ENCODE measurements around the gene INPP4A.

INPP4A gene

GRCh38 chr2:98470851-98471255 lies 26.2 kb downstream of the INPP4A start:
- TF ChIP-seq OSR1 (CRISPR knock-in tag; IDR thresholded peaks at IDR 0.05): no peak
- ATAC-seq: no peak

GRCh38 chr2:98471402-98472131 lies 26.9 kb downstream of the INPP4A start:
- TF ChIP-seq ZNF70 (CRISPR knock-in tag; IDR thresholded peaks at IDR 0.05): no peak
- TF ChIP-seq ZNF565 (CRISPR knock-in tag; conservative IDR thresholded peaks at IDR 0.05; ENCODE audit: low read depth): no peak
- no peak for TF ChIP-seq TSHZ2 (CRISPR knock-in tag; IDR thresholded peaks at IDR 0.05)
- no peak for TF ChIP-seq POU6F1 (CRISPR knock-in tag; IDR thresholded peaks at IDR 0.05; ENCODE audit: borderline replicate concordance, low read depth)
- no peak for TF ChIP-seq PPARA (CRISPR knock-in tag; IDR thresholded peaks at IDR 0.05; ENCODE audit: borderline replicate concordance)
- TF ChIP-seq OSR1 (CRISPR knock-in tag; IDR thresholded peaks at IDR 0.05): no peak
- no peak for TF ChIP-seq TOX (CRISPR knock-in tag; IDR thresholded peaks at IDR 0.05; ENCODE audit: borderline replicate concordance)
- TF ChIP-seq RARB (CRISPR knock-in tag; IDR thresholded peaks at IDR 0.05): no peak
- no peak for TF ChIP-seq ZC3H10 (CRISPR knock-in tag; IDR thresholded peaks at IDR 0.05)
- no peak for TF ChIP-seq SNAI2 (CRISPR knock-in tag; IDR thresholded peaks at IDR 0.05)
- TF ChIP-seq CSDC2 (CRISPR knock-in tag; IDR thresholded peaks at IDR 0.05): no peak
- no peak for TF ChIP-seq ZNF8 (CRISPR knock-in tag; IDR thresholded peaks at IDR 0.05)
- TF ChIP-seq PATZ1 (CRISPR knock-in tag; IDR thresholded peaks at IDR 0.05; ENCODE audit: borderline replicate concordance): no peak
- TF ChIP-seq GLIS3 (CRISPR knock-in tag; IDR thresholded peaks at IDR 0.05): no peak
- no peak for TF ChIP-seq ZFP3 (CRISPR knock-in tag; IDR thresholded peaks at IDR 0.05)
- no peak for TF ChIP-seq ARNTL (CRISPR knock-in tag; IDR thresholded peaks at IDR 0.05; ENCODE audit: borderline replicate concordance, low read depth)
- TF ChIP-seq TCF4 (CRISPR knock-in tag; IDR thresholded peaks at IDR 0.05; ENCODE audit: borderline replicate concordance): no peak
- no peak for TF ChIP-seq ISL1 (CRISPR knock-in tag; IDR thresholded peaks at IDR 0.05)
- TF ChIP-seq ESRRG (CRISPR knock-in tag; IDR thresholded peaks at IDR 0.05): no peak
- no peak for TF ChIP-seq BACH2 (CRISPR knock-in tag; IDR thresholded peaks at IDR 0.05; ENCODE audit: borderline replicate concordance)
- ATAC-seq: no peak

GRCh38 chr2:98472132-98472650 lies 27.5 kb downstream of the INPP4A start:
- peak; percentile 45; the same call in 2 of the 3 replicates for ATAC-seq
- TF ChIP-seq ESRRG (CRISPR knock-in tag; IDR thresholded peaks at IDR 0.05) (no peak), TCF4 (CRISPR knock-in tag; IDR thresholded peaks at IDR 0.05; ENCODE audit: borderline replicate concordance) (no peak; the same call in 1 of the 2 replicates), ZNF8 (CRISPR knock-in tag; IDR thresholded peaks at IDR 0.05) (no peak), TSHZ2 (CRISPR knock-in tag; IDR thresholded peaks at IDR 0.05) (no peak), PPARA (CRISPR knock-in tag; IDR thresholded peaks at IDR 0.05; ENCODE audit: borderline replicate concordance) (no peak), PATZ1 (CRISPR knock-in tag; IDR thresholded peaks at IDR 0.05; ENCODE audit: borderline replicate concordance) (no peak), OSR1 (CRISPR knock-in tag; IDR thresholded peaks at IDR 0.05) (no peak), ZNF70 (CRISPR knock-in tag; IDR thresholded peaks at IDR 0.05) (no peak), ARNTL (CRISPR knock-in tag; IDR thresholded peaks at IDR 0.05; ENCODE audit: borderline replicate concordance, low read depth) (no peak), ZNF565 (CRISPR knock-in tag; conservative IDR thresholded peaks at IDR 0.05; ENCODE audit: low read depth) (no peak), RARB (CRISPR knock-in tag; IDR thresholded peaks at IDR 0.05) (no peak), SNAI2 (CRISPR knock-in tag; IDR thresholded peaks at IDR 0.05) (no peak), POU6F1 (CRISPR knock-in tag; IDR thresholded peaks at IDR 0.05; ENCODE audit: borderline replicate concordance, low read depth) (no peak), ISL1 (CRISPR knock-in tag; IDR thresholded peaks at IDR 0.05) (no peak)

Measured in SK-N-SH treated with all-trans-retinoic acid at 6 μM for 48 hours (cell line).